DMS 273 treated with DMSO at 0.1 percent for 48 hours (cell line): ENCODE measurements around the gene PRSS12.

ENCODE experiments used
- DNase-seq: peaks from one replicate; lab custom pipeline; 2025; lab: John Stamatoyannopoulos, UW

Gene PRSS12

GRCh38 chr4:118357601-118358000, 4.8 kb upstream of the PRSS12 start:
- DNase-seq = no peak

DNA sequence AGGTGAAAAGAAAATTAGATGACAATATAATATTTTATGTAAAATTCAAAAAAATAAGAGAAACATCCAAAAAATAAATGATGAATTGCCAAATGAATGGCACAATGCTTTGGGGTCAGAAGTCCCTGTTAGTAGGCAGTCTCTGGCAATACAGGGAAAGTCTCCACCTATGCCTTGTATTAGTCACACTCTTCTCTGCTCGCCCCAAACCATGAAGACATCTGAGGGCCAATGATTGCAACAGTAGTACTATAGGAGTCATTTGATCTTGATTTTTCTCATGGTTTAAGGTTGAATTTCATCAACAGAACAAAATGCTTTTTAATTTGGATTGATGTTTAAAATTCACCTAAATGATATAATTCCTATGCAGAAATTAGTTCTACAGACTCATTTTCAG, 3.9 kb upstream of the PRSS12 start:
- no peak for DNase-seq

GRCh38 chr4:118356111-118356510, 3.3 kb upstream of the PRSS12 start:
- no peak for DNase-seq

DNA sequence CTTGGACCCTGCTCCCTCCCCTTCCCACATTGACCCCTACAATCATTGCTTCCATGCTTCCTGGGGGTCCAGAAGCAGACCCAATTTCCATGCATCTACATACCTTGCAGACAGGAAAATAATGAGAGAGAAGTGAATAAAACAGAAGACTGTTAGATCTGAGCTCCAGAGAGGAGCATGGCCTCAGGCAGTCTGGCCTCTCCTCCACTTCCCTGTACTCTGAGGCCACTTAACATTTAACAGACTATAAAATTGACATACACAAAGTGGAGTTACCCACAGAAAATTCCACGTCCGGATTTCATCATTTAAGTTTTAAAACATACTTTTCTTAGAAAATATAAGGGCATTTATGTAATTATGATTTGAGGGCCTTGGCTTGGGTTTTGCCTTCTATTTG, 2.1 kb upstream of the PRSS12 start:
- DNase-seq = no peak

GRCh38 chr4:118353534-118354030, 779 bp upstream of the PRSS12 start:
- DNase-seq = no peak

- DNase-seq = no peak
Observed at GRCh38 chr4:118351851-118352827, 664 bp downstream of the PRSS12 start.

- no peak for DNase-seq
Observed at GRCh38 chr4:118350961-118351360, 1.8 kb downstream of the PRSS12 start.

DNA sequence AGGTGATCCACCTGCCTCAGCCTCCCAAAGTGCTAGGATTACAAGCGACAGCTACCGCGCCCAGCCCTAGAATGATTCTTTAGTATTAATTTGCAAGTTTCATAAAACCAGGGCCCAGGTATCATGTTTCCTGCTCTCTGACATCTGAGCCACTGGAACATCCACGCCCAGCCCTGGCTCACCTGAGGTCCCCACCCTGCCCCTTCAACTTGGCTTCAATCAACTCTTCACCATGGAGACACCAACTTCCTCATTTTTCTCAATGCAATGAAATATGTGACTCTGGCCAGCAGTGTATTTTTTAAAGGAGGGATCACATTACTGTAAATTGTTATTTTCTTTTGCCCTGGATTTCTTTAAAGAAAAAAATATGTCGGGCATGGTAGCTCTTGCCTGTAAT, 3.9 kb downstream of the PRSS12 start:
- DNase-seq = no peak

DNA sequence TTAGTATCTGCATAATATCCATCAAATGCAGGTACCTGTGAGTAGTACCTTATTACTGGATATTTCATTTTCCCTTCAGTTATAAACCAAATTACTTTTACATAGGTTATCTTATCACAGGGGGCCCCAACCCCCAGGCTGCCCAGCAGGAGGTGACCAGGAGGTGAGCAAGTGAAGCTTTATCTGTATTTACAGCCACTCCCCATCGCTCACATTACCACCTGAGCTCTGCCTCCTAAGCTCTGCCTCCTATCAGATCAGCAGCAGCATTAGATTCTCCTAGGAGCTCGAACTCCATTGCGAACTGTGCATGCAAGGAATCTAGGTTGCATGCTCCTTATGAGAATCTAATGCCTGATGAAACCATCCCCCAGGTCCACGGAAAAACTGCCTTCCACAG, 6.3 kb downstream of the PRSS12 start:
- no peak for DNase-seq

- DNase-seq = no peak
Observed at GRCh38 chr4:118345813-118346212, 7.0 kb downstream of the PRSS12 start.

GRCh38 chr4:118344801-118345200, 8.0 kb downstream of the PRSS12 start:
- no peak for DNase-seq

- DNase-seq = no peak
Observed at GRCh38 chr4:118343501-118343900, 9.3 kb downstream of the PRSS12 start.

GRCh38 chr4:118340109-118340508, 12.7 kb downstream of the PRSS12 start:
- no peak for DNase-seq

DNA sequence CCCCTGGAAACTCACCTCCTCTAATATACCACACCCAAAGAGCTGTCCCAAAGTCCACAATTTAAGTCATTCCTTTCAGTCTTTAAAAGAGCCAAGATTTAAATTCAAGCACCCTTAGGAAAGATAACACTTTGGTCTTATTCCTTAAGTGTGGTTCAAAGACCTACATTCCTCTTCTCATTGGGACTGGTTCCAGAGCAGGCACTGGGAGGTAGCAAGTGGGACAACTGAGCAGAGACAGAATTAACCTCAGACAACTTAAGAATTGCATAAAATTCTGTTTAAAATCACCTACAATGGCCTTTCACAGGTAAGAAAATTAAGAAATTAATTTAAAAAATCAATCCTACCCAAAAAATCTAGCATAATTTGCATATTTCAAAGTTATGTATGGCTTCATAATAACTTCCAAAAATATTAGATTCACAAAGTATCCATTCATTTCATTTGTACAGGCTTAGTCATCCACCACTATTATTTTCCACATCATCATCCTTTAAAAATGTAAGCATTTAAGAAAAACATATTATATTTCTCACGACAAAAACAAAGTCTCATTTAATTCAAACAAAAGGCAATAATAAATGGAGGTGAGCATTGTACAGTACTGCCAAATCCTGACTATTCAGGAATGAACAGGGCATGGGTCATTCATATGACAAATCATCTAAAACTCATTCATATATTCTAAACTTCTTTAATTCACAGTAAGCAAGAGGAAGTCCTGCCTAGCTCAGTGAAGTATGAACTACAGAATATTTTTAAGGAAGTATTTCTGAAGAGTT, 13.6 kb downstream of the PRSS12 start:
- no peak for DNase-seq

DNA sequence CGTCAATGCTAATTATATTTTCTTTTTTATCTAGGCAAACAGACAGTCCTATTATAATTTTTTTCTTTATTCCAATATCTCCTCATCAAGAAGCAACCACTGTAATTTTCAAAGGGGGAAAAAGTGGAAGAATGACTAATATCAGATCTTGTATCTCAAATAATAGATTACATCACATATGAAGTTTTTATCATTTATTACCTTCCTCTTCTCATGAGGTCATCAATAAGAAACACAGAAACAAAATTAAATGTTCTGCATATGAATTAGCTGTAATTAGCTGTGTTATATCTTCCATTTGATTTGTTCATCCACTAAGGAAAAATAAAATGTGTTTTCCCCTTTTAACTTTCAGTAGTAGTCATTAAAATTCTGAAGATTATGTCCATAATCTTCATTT, 14.3 kb downstream of the PRSS12 start:
- no peak for DNase-seq

- no peak for DNase-seq
Observed at GRCh38 chr4:118337954-118338353, 14.8 kb downstream of the PRSS12 start.

GRCh38 chr4:118335774-118336173, 17.0 kb downstream of the PRSS12 start:
- no peak for DNase-seq

- DNase-seq = no peak
Observed at GRCh38 chr4:118335324-118335723, 17.5 kb downstream of the PRSS12 start.

DNA sequence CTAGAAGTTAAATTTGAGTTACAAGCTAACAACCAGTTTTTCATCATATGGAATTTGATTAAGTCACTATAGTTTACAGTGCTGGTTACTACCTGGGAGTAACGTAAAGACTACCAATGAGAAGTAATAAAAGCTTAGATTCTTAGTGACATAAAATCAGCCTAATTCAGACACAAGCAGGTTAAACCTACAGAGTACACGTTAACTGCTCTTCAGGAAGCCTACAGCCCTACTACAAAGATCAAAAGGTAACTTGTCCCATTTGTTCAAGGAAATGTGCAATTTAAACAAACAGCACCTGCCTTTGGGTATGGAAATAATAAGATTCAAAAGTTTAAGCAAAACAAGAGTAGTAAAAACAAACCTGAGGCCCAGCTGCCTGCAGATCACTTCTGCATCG, 21.5 kb downstream of the PRSS12 start:
- DNase-seq = no peak

DNA sequence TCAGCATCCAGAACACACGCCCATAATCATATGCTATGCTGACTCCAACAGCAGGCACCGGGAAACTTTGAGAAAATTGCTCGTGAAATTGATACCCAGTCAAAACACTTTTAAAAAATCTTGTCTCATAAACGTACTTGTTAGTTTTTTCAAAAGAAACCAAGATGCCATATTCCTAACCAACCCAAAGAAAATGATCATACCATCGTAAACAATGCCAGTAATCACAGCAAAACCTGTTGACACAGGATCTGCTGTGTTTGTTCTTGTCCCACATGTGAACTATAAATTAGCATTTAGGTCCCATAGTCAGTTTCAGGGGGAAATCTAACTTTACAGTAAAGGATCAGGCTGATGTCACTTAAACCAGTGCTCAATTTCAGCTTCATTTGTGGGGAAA, 23.0 kb downstream of the PRSS12 start:
- DNase-seq = no peak

GRCh38 chr4:118327554-118328241, 25.1 kb downstream of the PRSS12 start:
- DNase-seq = no peak

DNA sequence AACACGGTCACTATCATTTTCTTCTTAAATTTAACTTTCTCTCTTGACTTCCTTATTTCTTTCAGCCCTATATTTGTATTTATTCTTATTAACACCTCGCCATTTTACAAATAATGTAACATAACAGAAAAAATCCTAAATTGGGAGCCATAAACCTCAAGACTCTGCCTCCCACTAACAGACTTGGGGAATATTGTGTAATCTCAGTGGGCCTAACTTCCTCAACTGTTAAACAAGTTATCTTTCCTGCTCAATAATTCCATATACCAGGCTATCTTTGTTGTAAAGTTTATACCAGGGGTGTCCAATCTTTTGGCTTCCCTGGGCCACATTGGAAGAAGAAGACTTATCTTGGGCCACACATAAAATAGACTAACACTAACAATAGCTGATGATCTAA, 26.2 kb downstream of the PRSS12 start:
- no peak for DNase-seq
